Skeletal muscle tissue (tissue), 4 donors: ENCODE data around the gene CPB1. TPM values are rescaled to one million over a fixed set of nuclear protein-coding genes. Genes with fewer than 3 reads are reported as not detected.

Experiments used
- H3K27ac ChIP-seq: one replicate; pipeline ENCODE4 v1.7.0; 2013; ENCODE audit warnings: mild to moderate bottlenecking, low read depth, low read length, inconsistent platforms
- H3K27me3 ChIP-seq, 3 donors: one replicate each; pipeline ENCODE4 v1.7.0; 2013; ENCODE audit warnings: low read length in 3 of 3; ENCODE audit not compliant: control insufficient read depth in 3 of 3, insufficient read depth in 3 of 3
- H3K36me3 ChIP-seq, 3 donors: one replicate each; pipeline ENCODE4 v1.7.0; 2013; ENCODE audit warnings: low read length in 3 of 3; ENCODE audit not compliant: control insufficient read depth in 3 of 3, insufficient read depth in 3 of 3
- H3K4me1 ChIP-seq, 3 donors: one replicate each; pipeline ENCODE4 v1.7.0; 2013; ENCODE audit warnings: low read length in 3 of 3, mild to moderate bottlenecking in 3 of 3; ENCODE audit not compliant: control insufficient read depth in 3 of 3, insufficient read depth in 3 of 3
- H3K4me3 ChIP-seq, 3 donors: one replicate each; pipeline ENCODE4 v1.7.0; 2013; ENCODE audit warnings: low read length in 3 of 3
- H3K9ac ChIP-seq, 3 donors: one replicate each; pipeline ENCODE4 v1.7.0; 2013; ENCODE audit warnings: low read length in 3 of 3, mild to moderate bottlenecking in 3 of 3, moderate library complexity in 2 of 3, low read depth in 1 of 3
- H3K9me3 ChIP-seq, 3 donors: one replicate each; pipeline ENCODE4 v1.7.0; 2013; ENCODE audit warnings: low read length in 3 of 3; ENCODE audit not compliant: control insufficient read depth in 3 of 3
- total RNA-seq: library from RNA; depleted of rRNA; stranded (reverse); fragments of >200 nt; gene quantifications from one replicate; pipeline ENCODE4 v1.2.3, GENCODE V29; 2014
- donor health status: Osteomylitis.

The CPB1 gene
- total RNA-seq, 1 donor from 2014 or later = 2.1 TPM

- no peak overlapping the region for H3K27ac ChIP-seq
- H3K4me3 ChIP-seq = no peak overlapping the region
- no peak overlapping the region for H3K9ac ChIP-seq
- peaks cover 2 to 8% (median 3%) of the 10 kb centered on the region in 3 donors for H3K4me1 ChIP-seq
- no peaks in the 10 kb centered on the region for H3K27me3 ChIP-seq
- H3K9me3 ChIP-seq = no peaks in the 10 kb centered on the region
- H3K36me3 ChIP-seq = no peaks in the 10 kb centered on the region
Measured at GRCh38 chr3:148878095-148878494, 50.5 kb downstream of the CPB1 start.

- H3K9me3 ChIP-seq = no peaks in the 10 kb centered on the region
- no peak overlapping the region for H3K9ac ChIP-seq
- no peak overlapping the region for H3K4me3 ChIP-seq
- no peaks in the 10 kb centered on the region for H3K36me3 ChIP-seq
- no peaks in the 10 kb centered on the region for H3K27me3 ChIP-seq
- peaks cover 6 to 14% (median 8%) of the 10 kb centered on the region in 3 donors for H3K4me1 ChIP-seq
- no peak overlapping the region for H3K27ac ChIP-seq
Measured at GRCh38 chr3:148879256-148879655, 51.6 kb downstream of the CPB1 start.

- no peak overlapping the region for H3K9ac ChIP-seq
Measured at GRCh38 chr3:148880681-148881080, 53.1 kb downstream of the CPB1 start.

GRCh38 chr3:148881286-148881685 lies 53.7 kb downstream of the CPB1 start:
- H3K9ac ChIP-seq = no peak overlapping the region
- no peak overlapping the region for H3K4me3 ChIP-seq
- H3K27ac ChIP-seq = no peak overlapping the region
- no peaks in the 10 kb centered on the region for H3K27me3 ChIP-seq
- H3K9me3 ChIP-seq = no peaks in the 10 kb centered on the region
- peaks cover 6 to 14% (median 8%) of the 10 kb centered on the region in 3 donors for H3K4me1 ChIP-seq
- no peaks in the 10 kb centered on the region for H3K36me3 ChIP-seq

More at GRCh38 chr3:148880681-148881080, 53.1 kb downstream of the CPB1 start:
- peaks cover 6 to 14% (median 8%) of the 10 kb centered on the region in 3 donors for H3K4me1 ChIP-seq
- H3K27me3 ChIP-seq = no peaks in the 10 kb centered on the region
- H3K9me3 ChIP-seq = no peaks in the 10 kb centered on the region
- H3K27ac ChIP-seq = no peak overlapping the region
- no peaks in the 10 kb centered on the region for H3K36me3 ChIP-seq
- H3K4me3 ChIP-seq = no peak overlapping the region

GRCh38 chr3:148882288-148882687 lies 54.7 kb downstream of the CPB1 start:
- Histone ChIP-seq H3K27ac (no peak overlapping the region), H3K4me3 (no peak overlapping the region), H3K36me3 (no peaks in the 10 kb centered on the region), H3K27me3 (no peaks in the 10 kb centered on the region), H3K4me1 (peaks cover 6 to 14% (median 8%) of the 10 kb centered on the region in 3 donors), H3K9me3 (no peaks in the 10 kb centered on the region), H3K9ac (no peak overlapping the region)

- peaks cover 6 to 14% (median 8%) of the 10 kb centered on the region in 3 donors for H3K4me1 ChIP-seq
- H3K27ac ChIP-seq = no peak overlapping the region
- no peaks in the 10 kb centered on the region for H3K9me3 ChIP-seq
- no peak overlapping the region for H3K9ac ChIP-seq
- no peak overlapping the region for H3K4me3 ChIP-seq
- no peaks in the 10 kb centered on the region for H3K36me3 ChIP-seq
- no peaks in the 10 kb centered on the region for H3K27me3 ChIP-seq
Measured at GRCh38 chr3:148883163-148883562, 55.6 kb downstream of the CPB1 start.

- peaks cover 6 to 14% (median 8%) of the 10 kb centered on the region in 3 donors for H3K4me1 ChIP-seq
- no peak overlapping the region for H3K27ac ChIP-seq
- H3K9me3 ChIP-seq = no peaks in the 10 kb centered on the region
- H3K27me3 ChIP-seq = no peaks in the 10 kb centered on the region
- H3K4me3 ChIP-seq = no peak overlapping the region
- H3K36me3 ChIP-seq = no peaks in the 10 kb centered on the region
- no peak overlapping the region for H3K9ac ChIP-seq
Measured at GRCh38 chr3:148884261-148884660, 56.6 kb downstream of the CPB1 start.

- no peak overlapping the region for H3K9ac ChIP-seq
- H3K27ac ChIP-seq = no peak overlapping the region
- H3K9me3 ChIP-seq = no peaks in the 10 kb centered on the region
- no peak overlapping the region for H3K4me3 ChIP-seq
- H3K27me3 ChIP-seq = no peaks in the 10 kb centered on the region
- no peaks in the 10 kb centered on the region for H3K4me1 ChIP-seq
- H3K36me3 ChIP-seq = no peaks in the 10 kb centered on the region
Measured at GRCh38 chr3:148889828-148890227, 62.2 kb downstream of the CPB1 start.

GRCh38 chr3:148896062-148896461 lies 68.5 kb downstream of the CPB1 start:
- Histone ChIP-seq H3K27ac (no peak overlapping the region), H3K27me3 (no peaks in the 10 kb centered on the region), H3K36me3 (no peaks in the 10 kb centered on the region), H3K9ac (no peak overlapping the region), H3K4me3 (no peak overlapping the region), H3K9me3 (no peaks in the 10 kb centered on the region), H3K4me1 (no peaks in the 10 kb centered on the region)

GRCh38 chr3:148901987-148902791 lies 74.6 kb downstream of the CPB1 start:
- Histone ChIP-seq H3K36me3 (no peaks in the 10 kb centered on the region), H3K27me3 (no peaks in the 10 kb centered on the region), H3K4me1 (no peaks in the 10 kb centered on the region), H3K9me3 (no peaks in the 10 kb centered on the region), H3K9ac (no peak overlapping the region), H3K27ac (no peak overlapping the region), H3K4me3 (no peak overlapping the region)
